ENCODE data around the gene LARP6.

GRCh38 chr15:70835841-70836240 is 18.1 kb downstream of the LARP6 start:
- TF ChIP-seq EZH2phosphoT487 (IDR thresholded peaks at IDR 0.05; ENCODE audit: low read depth) (no peak), CTCF (IDR thresholded peaks at IDR 0.05; ENCODE audit: low read depth, low read length) (no peak)
